Fibroblast of pulmonary artery (primary cell): ENCODE results near the gene NUDT2.
A peak's percentile ranks its signal among the peaks of the same experiment; 100 is the strongest.

Experiments
- DNase-seq: peaks from one replicate; pipeline ENCODE4 v3.0.0-alpha.2; 2010; ENCODE audit warnings: low read depth
- H3K4me3 ChIP-seq: replicated peaks from 2 replicates; pipeline ENCODE4 v1.5.1; 2011; ENCODE audit warnings: low read depth, mild to moderate bottlenecking, control low read depth, low read length, moderate library complexity
- TF ChIP-seq, protein P1 (sequence below): IDR thresholded peaks from 2 replicates; pipeline ENCODE4 v1.5.1; 2011; ENCODE audit warnings: mild to moderate bottlenecking, control low read depth, low read length, inconsistent platforms; ENCODE audit errors: missing control alignments

Gene NUDT2

GRCh38 chr9:34370970-34371880 lies 41.9 kb downstream of the NUDT2 start:
- TF ChIP-seq, protein P1, sequence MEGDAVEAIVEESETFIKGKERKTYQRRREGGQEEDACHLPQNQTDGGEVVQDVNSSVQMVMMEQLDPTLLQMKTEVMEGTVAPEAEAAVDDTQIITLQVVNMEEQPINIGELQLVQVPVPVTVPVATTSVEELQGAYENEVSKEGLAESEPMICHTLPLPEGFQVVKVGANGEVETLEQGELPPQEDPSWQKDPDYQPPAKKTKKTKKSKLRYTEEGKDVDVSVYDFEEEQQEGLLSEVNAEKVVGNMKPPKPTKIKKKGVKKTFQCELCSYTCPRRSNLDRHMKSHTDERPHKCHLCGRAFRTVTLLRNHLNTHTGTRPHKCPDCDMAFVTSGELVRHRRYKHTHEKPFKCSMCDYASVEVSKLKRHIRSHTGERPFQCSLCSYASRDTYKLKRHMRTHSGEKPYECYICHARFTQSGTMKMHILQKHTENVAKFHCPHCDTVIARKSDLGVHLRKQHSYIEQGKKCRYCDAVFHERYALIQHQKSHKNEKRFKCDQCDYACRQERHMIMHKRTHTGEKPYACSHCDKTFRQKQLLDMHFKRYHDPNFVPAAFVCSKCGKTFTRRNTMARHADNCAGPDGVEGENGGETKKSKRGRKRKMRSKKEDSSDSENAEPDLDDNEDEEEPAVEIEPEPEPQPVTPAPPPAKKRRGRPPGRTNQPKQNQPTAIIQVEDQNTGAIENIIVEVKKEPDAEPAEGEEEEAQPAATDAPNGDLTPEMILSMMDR = no peak
- H3K4me3 ChIP-seq = peak overlapping the region; percentile 10
- DNase-seq = no peak

- TF ChIP-seq, protein P1 = no peak
- DNase-seq = no peak
- no peak overlapping the region for H3K4me3 ChIP-seq
Measured at GRCh38 chr9:34371886-34372466, 42.6 kb downstream of the NUDT2 start.

DNA sequence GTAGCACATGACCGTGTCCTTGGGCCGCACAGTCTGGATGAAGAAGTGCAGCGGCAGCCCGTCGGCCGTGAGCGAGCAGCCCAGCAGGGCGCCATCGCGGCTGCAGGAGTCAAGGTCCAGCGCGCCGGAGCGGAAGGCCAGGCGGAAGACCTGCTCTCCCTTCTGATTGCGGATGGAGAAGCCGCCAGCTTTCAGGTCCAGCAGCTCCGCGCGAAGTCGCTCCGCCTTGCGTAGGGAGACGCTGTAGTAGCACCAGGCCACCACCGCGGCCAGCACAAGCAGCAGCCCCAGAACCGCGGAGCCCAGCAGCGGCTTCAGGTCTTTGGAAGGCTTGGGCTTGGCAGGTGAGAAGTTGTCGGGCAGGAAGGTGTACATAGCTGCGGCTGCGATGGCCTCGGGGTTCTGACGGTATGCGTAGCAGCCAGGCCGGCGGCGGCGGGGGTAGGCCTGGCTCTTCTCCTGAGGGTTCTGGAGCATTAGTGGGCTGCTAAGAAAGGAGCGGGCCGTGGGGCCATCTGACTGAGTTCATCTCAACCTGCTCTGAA lies 43.2 kb downstream of the NUDT2 start:
- TF ChIP-seq, protein P1 = no peak
- no peak for DNase-seq
- H3K4me3 ChIP-seq = no peak overlapping the region

GRCh38 chr9:34373749-34374148 lies 44.4 kb downstream of the NUDT2 start:
- TF ChIP-seq, protein P1 = no peak
- H3K4me3 ChIP-seq = no peak overlapping the region
- DNase-seq = no peak

DNA sequence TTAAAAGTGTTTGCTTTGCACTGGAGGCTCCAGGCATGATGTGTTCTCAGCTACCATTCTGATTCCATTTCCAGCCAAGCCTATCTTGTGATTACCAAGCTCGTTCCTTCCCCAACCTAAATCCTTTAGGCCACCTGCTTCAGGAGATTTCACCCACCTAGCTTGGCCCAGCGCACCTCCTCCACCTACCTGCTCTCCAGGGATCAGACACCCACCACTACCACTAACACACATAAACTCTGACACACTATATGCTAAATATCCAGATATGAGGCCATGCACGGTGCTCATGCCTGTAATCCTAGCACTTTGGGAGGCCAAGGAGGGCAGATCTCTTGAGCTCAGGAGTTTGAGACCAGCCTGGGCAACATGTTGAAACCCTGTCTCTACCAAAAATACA lies 45.0 kb downstream of the NUDT2 start:
- TF ChIP-seq, protein P1 = no peak
- DNase-seq = no peak
- no peak overlapping the region for H3K4me3 ChIP-seq

GRCh38 chr9:34374905-34375552 lies 45.7 kb downstream of the NUDT2 start:
- no peak for DNase-seq
- no peak overlapping the region for H3K4me3 ChIP-seq
- TF ChIP-seq, protein P1 = no peak
